GM13976 (cell line): ENCODE measurements around the gene AKAP13.

Experiments used
- DNase-seq: peaks from one replicate; pipeline ENCODE4 v3.0.0; 2012; ENCODE audit warnings: low spot score
- CTCF ChIP-seq: IDR thresholded peaks from 2 replicates; pipeline ENCODE4 v1.5.1; 2012; ENCODE audit warnings: borderline replicate concordance, mild to moderate bottlenecking; ENCODE audit not compliant: insufficient read depth; ENCODE audit errors: extremely low read depth, missing control alignments, control extremely low read depth
- in situ Hi-C: fragments of 300-500 bp; cut with MboI; formaldehyde crosslinking; loops from one replicate; pipeline ENCODE4 v1.12.0; 2022; ENCODE audit warnings: low sequenced_read_pairs, mixed read lengths, inconsistent platforms; ENCODE audit not compliant: unreplicated experiment

AKAP13 gene

GRCh38 chr15:85693277-85693676 is 312.9 kb downstream of the AKAP13 start:
- no peak for TF ChIP-seq CTCF
- in situ Hi-C loops: no loop called here
- DNase-seq: no peak

- in situ Hi-C loops: no loop called here
- TF ChIP-seq CTCF: no peak
- DNase-seq: no peak
These were observed 313.7 kb downstream of the AKAP13 start for GRCh38 chr15:85694091-85694490.

GRCh38 chr15:85700767-85701166 is 320.4 kb downstream of the AKAP13 start:
- in situ Hi-C loops: loop anchor here (25.0 kb wide), 1 partner anchor 388 kb away; no protein-coding TSS in a partner anchor
- no peak for TF ChIP-seq CTCF
- DNase-seq: no peak

- no peak for TF ChIP-seq CTCF
- no peak for DNase-seq
- in situ Hi-C loops: loop anchor here (25.0 kb wide), 1 partner anchor 390 kb away; no protein-coding TSS in a partner anchor
These were observed 322.1 kb downstream of the AKAP13 start for GRCh38 chr15:85702321-85703101.

GRCh38 chr15:85704066-85704465 is 323.7 kb downstream of the AKAP13 start:
- no peak for DNase-seq
- TF ChIP-seq CTCF: no peak
- in situ Hi-C loops: loop anchor here (25.0 kb wide), 1 partner anchor 392 kb away; no protein-coding TSS in a partner anchor

- no peak for TF ChIP-seq CTCF
- no peak for DNase-seq
- in situ Hi-C loops: loop anchor here (25.0 kb wide), 1 partner anchor 393 kb away; no protein-coding TSS in a partner anchor
These were observed 324.5 kb downstream of the AKAP13 start for GRCh38 chr15:85704720-85705429.
